Measurements from ENCODE around the gene TMEFF2. TPM values are rescaled to one million over a fixed set of nuclear protein-coding genes. Genes with fewer than 3 reads are reported as not detected.

The TMEFF2 gene
- total and polyA plus RNA-seq, 2 of the 8 experiments (the other 6 are each of a cell fraction or from before 2014, with no cell fraction given): 0.91 to 3.7 TPM

GRCh38 chr2:192159208-192159607 is 35.5 kb downstream of the TMEFF2 start:
- no peaks in the 10 kb centered on the region for H4K20me1 ChIP-seq (replicated peaks in 1 of 2; ENCODE audit: control insufficient read depth in 1 of 2, insufficient read depth in 2 of 2, low read length in 2 of 2)
- no peak overlapping the region for H2AFZ ChIP-seq (ENCODE audit: low read length)
- H3K4me1 ChIP-seq (replicated peaks in 1 of 4; ENCODE audit: control insufficient read depth in 3 of 4, insufficient read depth in 4 of 4, low read length in 3 of 4): no peaks in the 10 kb centered on the region
- no peak overlapping the region for H3K4me3 ChIP-seq (ENCODE audit: extremely low read depth in 1 of 4, insufficient read depth in 2 of 4, low read depth in 3 of 4, low read length in 4 of 4)
- no peak overlapping the region for H2BK5ac ChIP-seq (ENCODE audit: low read depth, low read length)
- H2BK15ac ChIP-seq (ENCODE audit: low read length): no peak overlapping the region
- FAIRE-seq: no peak
- no peak overlapping the region for H2AK5ac ChIP-seq (ENCODE audit: low read depth, low read length)
- H3K27me3 ChIP-seq (replicated peaks in 1 of 4; ENCODE audit: control insufficient read depth in 3 of 4, extremely low read depth in 1 of 4, insufficient read depth in 3 of 4, low read length in 3 of 4): no peaks in the 10 kb centered on the region
- H4K91ac ChIP-seq (replicated peaks; ENCODE audit: insufficient read length, low read length): no peak overlapping the region
- no peak overlapping the region for H3K4ac ChIP-seq (replicated peaks; ENCODE audit: insufficient read length, low read depth, low read length)
- no peak overlapping the region for H3K18ac ChIP-seq (ENCODE audit: extremely low read depth, low read length)
- H3K14ac ChIP-seq (ENCODE audit: insufficient read length): no peak overlapping the region
- H3K36me3 ChIP-seq (ENCODE audit: control insufficient read depth in 2 of 4, insufficient read depth in 4 of 4, low read length in 3 of 4): no peaks in the 10 kb centered on the region
- no peak overlapping the region for H3K56ac ChIP-seq (replicated peaks; ENCODE audit: insufficient read length, low read depth, low read length)
- no peak overlapping the region for H2BK20ac ChIP-seq (ENCODE audit: low read length)
- no peak overlapping the region for H3K27ac ChIP-seq (ENCODE audit: low read depth, low read length)
- WGBS, 2 experiments (ENCODE audit: extremely low coverage in 1 of 2, insufficient coverage in 1 of 2, insufficient read length in 1 of 2, insufficient replicate concordance in 2 of 2, low coverage in 1 of 2, low lambda C conversion rate in 2 of 2, missing lambda C conversion rate in 1 of 2): 95% methylated on average over 2 of the region's 2 CpGs; no CpG with 5 or more reads in 1 of the 2 experiments
- H3K79me2 ChIP-seq (ENCODE audit: control insufficient read depth in 1 of 2, insufficient read depth in 2 of 2, low read length in 2 of 2): no peaks in the 10 kb centered on the region
- no peak overlapping the region for H2BK120ac ChIP-seq (replicated peaks; ENCODE audit: low read depth, low read length)
- no peak overlapping the region for H2BK12ac ChIP-seq (ENCODE audit: low read depth, low read length)
- H3K9ac ChIP-seq (replicated peaks in 1 of 4; ENCODE audit: extremely low read depth in 1 of 4, low read depth in 3 of 4, low read length in 3 of 4): no peak overlapping the region
- POLR2A ChIA-PET (ENCODE audit: partially characterized antibody): no interaction called here
- H3K23ac ChIP-seq (ENCODE audit: insufficient read length): no peak overlapping the region
- H4K5ac ChIP-seq (ENCODE audit: insufficient read length, low read depth, low read length): no peak overlapping the region
- H3K79me1 ChIP-seq (ENCODE audit: low read depth, low read length): no peaks in the 10 kb centered on the region
- no peaks in the 10 kb centered on the region for H3K23me2 ChIP-seq (ENCODE audit: low read depth, low read length)
- DNase-seq (ENCODE audit: low read depth in 1 of 2, low spot score in 2 of 2): no peak
- CTCF ChIA-PET (ENCODE audit: partially characterized antibody): interaction anchor here (0.7 to 10.9 kb wide), 4 partner anchors 30 to 347 kb away, joined by 3 to 171 read pairs (median 31); no protein-coding TSS in a partner anchor
- H3K4me2 ChIP-seq (ENCODE audit: insufficient read depth in 1 of 2, low read depth in 2 of 2, low read length in 2 of 2): no peak overlapping the region
- no peaks in the 10 kb centered on the region for H3K9me3 ChIP-seq (ENCODE audit: insufficient read depth in 2 of 2, low read depth in 1 of 2, low read length in 1 of 2)
- no peak overlapping the region for H4K8ac ChIP-seq (ENCODE audit: extremely low read depth, insufficient read depth, low read length)
- no peak for TF ChIP-seq CTCF (IDR thresholded peaks at IDR 0.05; ENCODE audit: control extremely low read depth in 1 of 3, insufficient read depth in 1 of 3, low read depth in 1 of 3, low read length in 3 of 3)
- TF ChIP-seq, protein P1, sequence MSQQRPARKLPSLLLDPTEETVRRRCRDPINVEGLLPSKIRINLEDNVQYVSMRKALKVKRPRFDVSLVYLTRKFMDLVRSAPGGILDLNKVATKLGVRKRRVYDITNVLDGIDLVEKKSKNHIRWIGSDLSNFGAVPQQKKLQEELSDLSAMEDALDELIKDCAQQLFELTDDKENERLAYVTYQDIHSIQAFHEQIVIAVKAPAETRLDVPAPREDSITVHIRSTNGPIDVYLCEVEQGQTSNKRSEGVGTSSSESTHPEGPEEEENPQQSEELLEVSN (IDR thresholded peaks at IDR 0.05): no peak
- TF ChIP-seq SRF (IDR thresholded peaks at IDR 0.05; ENCODE audit: low read depth, low read length): no peak
- no peak for TF ChIP-seq KDM1A (IDR thresholded peaks at IDR 0.05; ENCODE audit: borderline replicate concordance, low read length)
- TF ChIP-seq, protein P2, sequence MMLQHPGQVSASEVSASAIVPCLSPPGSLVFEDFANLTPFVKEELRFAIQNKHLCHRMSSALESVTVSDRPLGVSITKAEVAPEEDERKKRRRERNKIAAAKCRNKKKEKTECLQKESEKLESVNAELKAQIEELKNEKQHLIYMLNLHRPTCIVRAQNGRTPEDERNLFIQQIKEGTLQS (IDR thresholded peaks at IDR 0.05; ENCODE audit: insufficient read depth, low read depth, low read length): no peak
- TF ChIP-seq BRCA1 (IDR thresholded peaks at IDR 0.05; ENCODE audit: low read depth, low read length): no peak
- TF ChIP-seq SAP30 (IDR thresholded peaks at IDR 0.05; ENCODE audit: insufficient read depth, insufficient replicate concordance, low read length): no peak
- no peak for TF ChIP-seq ASH2L (IDR thresholded peaks at IDR 0.05; ENCODE audit: low read length)
- TF ChIP-seq TEAD4 (IDR thresholded peaks at IDR 0.05; ENCODE audit: low read depth, low read length): no peak
- no peak for TF ChIP-seq RBBP5 (IDR thresholded peaks at IDR 0.05; ENCODE audit: borderline replicate concordance, low read depth, low read length)
- no peak for TF ChIP-seq SIRT6 (IDR thresholded peaks at IDR 0.05; ENCODE audit: low read length)

All from H1 (cell line).